H1 (cell line): ENCODE measurements around the gene CBS. TPM values are rescaled to one million over a fixed set of nuclear protein-coding genes. Genes with fewer than 3 reads are reported as not detected.

Experiments
- CTCF ChIA-PET: fragments of 300-600 bp; sonication (Branson Sonifier 250); formaldehyde crosslinking; loops from one replicate; lab custom pipeline; 2021; ENCODE audit not compliant: partially characterized antibody; lab: Charles Lee
- POLR2A ChIA-PET: fragments of 300-600 bp; sonication (Branson Sonifier 250); formaldehyde crosslinking; loops from one replicate; lab custom pipeline; 2021; ENCODE audit warnings: inconsistent platforms; ENCODE audit not compliant: partially characterized antibody; lab: Charles Lee
- DNase-seq, 2 experiments: peaks; one replicate each; pipeline versions ENCODE4 v3.0.0 to v3.0.0-alpha.2; 2010 to 2022; ENCODE audit warnings: low spot score in 2 of 2, low read depth in 1 of 2, mixed read lengths in 1 of 2
- FAIRE-seq: peaks from 2 replicates; lab custom pipeline; 2011; peaks lifted over from hg19 to GRCh38; lab: Jason Lieb, UNC
- H2AFZ ChIP-seq: 2 replicates; pipeline ENCODE4 v1.8.1; 2012; ENCODE audit warnings: low read length, inconsistent platforms
- H2AK5ac ChIP-seq: 2 replicates; pipeline ENCODE4 v1.6.1; 2013; ENCODE audit warnings: low read depth, low read length
- H2BK120ac ChIP-seq: replicated peaks from 2 replicates; pipeline ENCODE3; 2013; ENCODE audit warnings: low read depth, low read length, inconsistent platforms
- H2BK12ac ChIP-seq: 2 replicates; pipeline ENCODE4 v1.6.1; 2013; ENCODE audit warnings: low read depth, low read length
- H2BK15ac ChIP-seq: 2 replicates; pipeline ENCODE4 v1.6.1; 2013; ENCODE audit warnings: low read length
- H2BK20ac ChIP-seq: 2 replicates; pipeline ENCODE4 v1.6.1; 2013; ENCODE audit warnings: low read length
- H2BK5ac ChIP-seq: 2 replicates; pipeline ENCODE4 v1.6.1; 2013; ENCODE audit warnings: low read depth, low read length
- H3K14ac ChIP-seq: 2 replicates; pipeline ENCODE4 v1.6.1; 2013; ENCODE audit warnings: inconsistent platforms; ENCODE audit not compliant: insufficient read length
- H3K18ac ChIP-seq: 2 replicates; pipeline ENCODE4 v1.6.1; 2013; ENCODE audit warnings: low read length; ENCODE audit errors: extremely low read depth
- H3K23ac ChIP-seq: 2 replicates; pipeline ENCODE4 v1.6.1; 2013; ENCODE audit warnings: inconsistent platforms; ENCODE audit not compliant: insufficient read length
- H3K23me2 ChIP-seq: 2 replicates; pipeline ENCODE4 v1.6.1; 2013; ENCODE audit warnings: low read depth, low read length
- H3K27ac ChIP-seq: 2 replicates; pipeline ENCODE4 v1.6.1; 2011; ENCODE audit warnings: low read depth, low read length, inconsistent platforms
- H3K27me3 ChIP-seq, 4 experiments: replicated peaks in 1 of 4; 1 replicate in 1 of 4; 2 replicates in 3 of 4; pipeline versions ENCODE4 v1.6.1 to v1.8.1; 2011 to 2013; ENCODE audit warnings: low read length in 3 of 4, mild to moderate bottlenecking in 3 of 4, inconsistent platforms in 2 of 4, mixed read lengths in 2 of 4, moderate library complexity in 1 of 4; ENCODE audit not compliant: control insufficient read depth in 3 of 4, insufficient read depth in 3 of 4; ENCODE audit errors: extremely low read depth in 1 of 4
- H3K36me3 ChIP-seq, 4 experiments: 2 replicates each; pipeline versions ENCODE4 v1.6.1 to v1.8.1; 2011 to 2013; ENCODE audit warnings: mild to moderate bottlenecking in 4 of 4, low read length in 3 of 4, moderate library complexity in 2 of 4, control low read depth in 1 of 4, inconsistent platforms in 1 of 4; ENCODE audit not compliant: insufficient read depth in 4 of 4, control insufficient read depth in 2 of 4
- H3K4ac ChIP-seq: replicated peaks from 2 replicates; pipeline ENCODE3; 2013; ENCODE audit warnings: low read length, low read depth, mixed read lengths, inconsistent platforms; ENCODE audit not compliant: insufficient read length
- H3K4me1 ChIP-seq, 4 experiments: replicated peaks in 1 of 4; 1 replicate in 1 of 4; 2 replicates in 3 of 4; pipeline versions ENCODE4 v1.6.1 to v1.8.1; 2011 to 2013; ENCODE audit warnings: low read length in 3 of 4, inconsistent platforms in 2 of 4, mixed read lengths in 1 of 4; ENCODE audit not compliant: insufficient read depth in 4 of 4, control insufficient read depth in 3 of 4
- H3K4me2 ChIP-seq, 2 experiments: 2 replicates each; pipeline versions ENCODE4 v1.6.1 to v1.8.1; 2011 to 2013; ENCODE audit warnings: low read depth in 2 of 2, low read length in 2 of 2, control low read depth in 1 of 2, inconsistent platforms in 1 of 2, mild to moderate bottlenecking in 1 of 2; ENCODE audit not compliant: insufficient read depth in 1 of 2
- H3K4me3 ChIP-seq, 4 experiments: fragments of 200-600, 300-600 bp in 1 of 4; sonication (generic), shearing (Covaris generic), sonication (Bioruptor Twin) in 1 of 4; 2 replicates each; pipeline versions ENCODE4 v1.5.1 to v1.8.1; 2011 to 2016; ENCODE audit warnings: low read length in 4 of 4, low read depth in 3 of 4, control low read depth in 2 of 4, inconsistent platforms in 2 of 4, mild to moderate bottlenecking in 2 of 4, mixed read lengths in 1 of 4, moderate library complexity in 1 of 4; ENCODE audit not compliant: insufficient read depth in 2 of 4; ENCODE audit errors: extremely low read depth in 1 of 4
- H3K56ac ChIP-seq: replicated peaks from 2 replicates; pipeline ENCODE3; 2013; ENCODE audit warnings: low read depth, mild to moderate bottlenecking, mixed read lengths, low read length, inconsistent platforms; ENCODE audit not compliant: insufficient read length
- H3K79me1 ChIP-seq: 2 replicates; pipeline ENCODE4 v1.6.1; 2013; ENCODE audit warnings: low read depth, low read length, control low read depth
- H3K79me2 ChIP-seq, 2 experiments: 2 replicates each; pipeline versions ENCODE4 v1.6.1 to v1.8.1; 2012 to 2013; ENCODE audit warnings: low read length in 2 of 2, mild to moderate bottlenecking in 2 of 2, inconsistent platforms in 1 of 2; ENCODE audit not compliant: insufficient read depth in 2 of 2, control insufficient read depth in 1 of 2
- H3K9ac ChIP-seq, 4 experiments: replicated peaks in 1 of 4; 1 replicate in 1 of 4; 2 replicates in 3 of 4; pipeline versions ENCODE4 v1.6.1 to v1.8.1; 2011 to 2013; ENCODE audit warnings: low read depth in 3 of 4, low read length in 3 of 4, control low read depth in 2 of 4, mild to moderate bottlenecking in 2 of 4, moderate library complexity in 2 of 4, inconsistent platforms in 1 of 4; ENCODE audit errors: extremely low read depth in 1 of 4
- H3K9me3 ChIP-seq, 2 experiments: 2 replicates each; pipeline versions ENCODE4 v1.6.1 to v1.8.1; 2012 to 2013; ENCODE audit warnings: mild to moderate bottlenecking in 2 of 2, moderate library complexity in 2 of 2, control low read depth in 1 of 2, inconsistent platforms in 1 of 2, low read depth in 1 of 2, low read length in 1 of 2, mixed read lengths in 1 of 2; ENCODE audit not compliant: insufficient read depth in 2 of 2
- H4K20me1 ChIP-seq, 2 experiments: replicated peaks in 1 of 2; 2 replicates each; pipeline versions ENCODE3 to v1.8.1; 2011 to 2013; ENCODE audit warnings: inconsistent platforms in 2 of 2, low read length in 2 of 2, mild to moderate bottlenecking in 1 of 2; ENCODE audit not compliant: insufficient read depth in 2 of 2, control insufficient read depth in 1 of 2
- H4K5ac ChIP-seq: 2 replicates; pipeline ENCODE4 v1.6.1; 2013; ENCODE audit warnings: low read length, low read depth, mixed read lengths, inconsistent platforms; ENCODE audit not compliant: insufficient read length
- H4K8ac ChIP-seq: 2 replicates; pipeline ENCODE4 v1.8.0; 2013; ENCODE audit warnings: mild to moderate bottlenecking, moderate library complexity, low read length, inconsistent platforms; ENCODE audit not compliant: insufficient read depth; ENCODE audit errors: extremely low read depth
- H4K91ac ChIP-seq: replicated peaks from 2 replicates; pipeline ENCODE3; 2013; ENCODE audit warnings: low read length, mixed read lengths, inconsistent platforms; ENCODE audit not compliant: insufficient read length
- ATF2 ChIP-seq: IDR thresholded peaks from 2 replicates; pipeline ENCODE4 v1.6.1; 2012; ENCODE audit warnings: low read length, inconsistent platforms
- ATF3 ChIP-seq: IDR thresholded peaks from 2 replicates; pipeline ENCODE4 v1.6.1; 2011; ENCODE audit warnings: low read depth, mild to moderate bottlenecking, low read length; ENCODE audit not compliant: insufficient read depth
- CBX5 ChIP-seq: fragments of 300-800, 300-1000 bp; sonication (generic); IDR thresholded peaks from 2 replicates; pipeline ENCODE4 v1.7.1; 2016; ENCODE audit warnings: antibody characterized with exemption, low read length, low read depth
- CBX8 ChIP-seq: fragments of 300-800, 300-1000 bp; sonication (generic); IDR thresholded peaks from 2 replicates; pipeline ENCODE4 v1.7.1; 2016; ENCODE audit warnings: low read depth, low read length, borderline replicate concordance
- GABPA ChIP-seq: IDR thresholded peaks from 2 replicates; pipeline ENCODE4 v1.6.1; 2011; ENCODE audit warnings: mild to moderate bottlenecking, low read length, moderate library complexity, borderline replicate concordance; ENCODE audit not compliant: insufficient read depth
- HDAC2 ChIP-seq, 2 experiments: fragments of 300-600 bp in 1 of 2; sonication (generic) in 1 of 2; IDR thresholded peaks; 2 replicates each; pipeline ENCODE4 v1.6.1; 2011 to 2012; ENCODE audit warnings: low read depth in 2 of 2, low read length in 2 of 2, mild to moderate bottlenecking in 2 of 2, moderate library complexity in 2 of 2, borderline replicate concordance in 1 of 2, inconsistent platforms in 1 of 2
- KDM1A ChIP-seq: fragments of 200-600, 300-600 bp; sonication (generic); IDR thresholded peaks from 2 replicates; pipeline ENCODE4 v1.7.1; 2016; ENCODE audit warnings: mild to moderate bottlenecking, low read length, borderline replicate concordance
- NRF1 ChIP-seq: IDR thresholded peaks from 2 replicates; pipeline ENCODE4 v1.6.1; 2011; ENCODE audit warnings: mild to moderate bottlenecking, low read depth, low read length, improper control_type of control experiment
- POLR2A ChIP-seq, 2 experiments: IDR thresholded peaks; 1 replicate in 1 of 2; 2 replicates in 1 of 2; pipeline ENCODE4 v1.6.1; 2011; ENCODE audit warnings: low read depth in 2 of 2, low read length in 2 of 2, mild to moderate bottlenecking in 2 of 2; ENCODE audit errors: control extremely low read depth in 1 of 2
- TAF7 ChIP-seq: optimal IDR thresholded peaks from 2 replicates; pipeline ENCODE3; 2011; ENCODE audit warnings: low read depth, mild to moderate bottlenecking, inconsistent platforms, low read length, moderate library complexity, borderline replicate concordance
- TBP ChIP-seq: IDR thresholded peaks from 2 replicates; pipeline ENCODE4 v1.6.1; 2011; ENCODE audit warnings: low read depth, low read length, improper control_type of control experiment
- WGBS, 2 experiments: shearing (Covaris generic) in 1 of 2; methylation state at CpG; one replicate each; pipeline versions ENCODE4 v1.1.6 to v1.1.7; 2013 to 2015; ENCODE audit warnings: low lambda C conversion rate in 2 of 2, mixed read lengths in 2 of 2, inconsistent platforms in 1 of 2, low coverage in 1 of 2, missing lambda C conversion rate in 1 of 2; ENCODE audit not compliant: insufficient replicate concordance in 2 of 2, insufficient coverage in 1 of 2, insufficient read length in 1 of 2; ENCODE audit errors: extremely low coverage in 1 of 2, missing lambda C conversion rate in 1 of 2; 5-methylcytosine and 5-hydroxymethylcytosine counted together
- polyA plus RNA-seq, 7 experiments: library from polyadenylated mRNA; depleted of rRNA in 3 of 7; stranded (reverse) in 5 of 7; unstranded in 2 of 7; fragments of >200 nt in 5 of 7; fragments of 200-250 nt in 2 of 7; gene quantifications; 1 replicate in 5 of 7; 2 replicates in 1 of 7; 4 replicates in 1 of 7; pipeline versions ENCODE4 v1.2.1 to v1.2.3, GENCODE V29; 2011 to 2013; ENCODE audit warnings: missing spikeins in 2 of 7, mixed read lengths in 2 of 7
- total RNA-seq: library from RNA; stranded (reverse); fragmentation: NEBNext Ultra II Directional; extraction: Animal tissue kit (Norgen Biotek cat#: 25700); gene quantifications from 2 replicates; pipeline ENCODE4 v1.2.1, GENCODE V29; 2021

Gene CBS
- total and polyA plus RNA-seq, 2 of the 8 experiments (the other 6 are each of a cell fraction or from before 2014, with no cell fraction given), result 114 to 455 TPM

- Histone ChIP-seq H4K91ac (peak overlapping the region; percentile 25), H2AFZ (no peak overlapping the region), H2BK20ac (no peak overlapping the region), H3K27me3 (no peaks in the 10 kb centered on the region), H4K8ac (no peak overlapping the region), H3K4me3 (no peak overlapping the region), H3K36me3 (peaks cover 4 to 28% (median 6%) of the 10 kb centered on the region in 4 experiments; a peak in 6 of 8 replicates), H2BK5ac (peak overlapping the region; percentile 85), H2BK12ac (0 out of 2 replicates have a peak overlapping the region, but pooled peaks have one; percentile 43), H2AK5ac (no peak overlapping the region), H3K79me1 (peaks cover 2% of the 10 kb centered on the region; the same call in 1 of the 2 replicates), H3K56ac (no peak overlapping the region), H3K14ac (no peak overlapping the region), H4K20me1 (no peaks in the 10 kb centered on the region), H2BK120ac (no peak overlapping the region), H3K4me2 (no peak overlapping the region), H3K4me1 (0 out of 7 replicates have a peak, but pooled peaks cover 0 to 2% (median 0%) of the 10 kb centered on the region in 4 experiments), H3K27ac (no peak overlapping the region), H3K79me2 (no peaks in the 10 kb centered on the region), H2BK15ac (no peak overlapping the region), H3K9me3 (no peaks in the 10 kb centered on the region), H3K23ac (no peak overlapping the region), H3K4ac (no peak overlapping the region), H3K9ac (no peak overlapping the region), H4K5ac (no peak overlapping the region), H3K23me2 (0 out of 2 replicates have a peak, but pooled peaks cover 2% of the 10 kb centered on the region), H3K18ac (no peak overlapping the region)
- WGBS, 2 experiments, result 92% methylated on average over 8 of the region's 8 CpGs; no CpG with 5 or more reads in 1 of the 2 experiments
- POLR2A ChIA-PET, result no interaction called here
- FAIRE-seq (no peak), DNase-seq (no peak)
- CTCF ChIA-PET, result interaction anchor here (0.7 kb wide), 1 partner anchor 9 kb away, joined by 3 read pairs; no protein-coding TSS in a partner anchor
- no peak for TF ChIP-seq HDAC2 (IDR thresholded peaks at IDR 0.05; ENCODE audit: borderline replicate concordance in 1 of 2, low read depth in 2 of 2, low read length in 2 of 2)
- no peak for TF ChIP-seq CBX8
- TF ChIP-seq ATF2, result no peak
- no peak for TF ChIP-seq TAF7
- no peak for TF ChIP-seq POLR2A (IDR thresholded peaks at IDR 0.05; ENCODE audit: control extremely low read depth in 1 of 2, low read depth in 2 of 2, low read length in 2 of 2)
- TF ChIP-seq TBP, result no peak
- TF ChIP-seq KDM1A, result no peak
- TF ChIP-seq CBX5, result no peak
- no peak for TF ChIP-seq NRF1
- no peak for TF ChIP-seq ATF3
- no peak for TF ChIP-seq GABPA
Measured at GRCh38 chr21:43023175-43023574, 52.5 kb downstream of the CBS start.
